NCI-H1436 (cell line): ENCODE results near the gene UMPS.
"Not testable (repeated sequence)": the region's sequence is repeated elsewhere in the genome, so short reads cannot be mapped to it uniquely, and the experiment has no call there.

Experiments used
- DNase-seq: peaks from one replicate; lab custom pipeline; 2025; lab: John Stamatoyannopoulos, UW

UMPS gene

DNA sequence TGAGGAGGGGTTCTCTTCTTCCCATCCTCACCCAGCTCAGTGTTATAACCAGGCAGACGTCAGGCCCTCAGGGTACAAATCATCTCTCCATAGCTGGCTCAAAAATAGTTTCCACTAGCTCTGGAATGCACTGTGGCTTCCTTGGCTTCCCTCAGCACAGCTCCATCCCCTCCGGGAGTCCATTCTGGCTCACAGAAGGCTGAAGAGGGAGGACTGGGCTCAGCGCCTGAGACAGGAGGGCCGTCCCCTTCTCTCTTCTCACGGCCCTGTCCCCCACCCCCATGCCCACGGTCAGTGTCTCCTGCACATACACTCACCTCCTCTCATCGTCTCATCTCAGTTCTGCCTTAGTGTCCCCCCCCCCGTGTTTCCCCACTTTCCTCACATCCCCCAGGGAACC, 50.1 kb downstream of the UMPS start:
- no peak for DNase-seq

DNA sequence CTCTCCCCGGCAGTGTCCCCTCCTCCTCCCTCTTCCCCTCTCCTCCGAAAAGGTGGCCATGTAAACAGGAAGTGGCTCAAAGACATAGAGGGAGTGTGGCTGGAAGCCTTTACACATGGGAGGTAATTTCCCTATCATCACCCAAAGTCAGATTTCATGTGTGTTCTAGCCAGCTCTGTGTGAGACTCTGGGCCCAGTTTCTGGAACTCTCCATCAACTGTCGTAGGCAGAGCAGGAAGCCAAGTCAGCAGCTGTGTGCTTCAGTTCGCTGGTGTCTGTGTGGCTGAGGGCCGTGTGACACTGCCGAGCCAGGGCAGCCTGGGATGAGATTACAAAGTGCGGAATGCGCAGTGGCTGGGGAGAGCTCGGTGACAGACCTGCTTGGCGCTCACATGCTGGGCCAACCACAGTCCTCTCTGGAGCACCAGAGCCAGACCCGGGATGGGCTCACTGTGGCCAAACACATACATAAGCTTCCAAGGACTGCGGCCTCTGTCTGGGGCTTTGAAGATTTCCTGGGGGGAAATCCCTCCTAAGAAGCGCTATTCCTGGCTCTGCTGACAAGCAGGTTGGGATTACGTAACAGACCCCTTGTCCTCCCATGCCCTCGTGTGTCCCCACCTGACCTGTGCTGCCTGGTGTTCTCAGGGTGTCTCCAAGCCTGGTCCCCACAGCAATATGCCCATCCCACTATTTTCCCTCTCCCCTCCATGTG, 50.7 kb downstream of the UMPS start:
- no peak for DNase-seq

DNA sequence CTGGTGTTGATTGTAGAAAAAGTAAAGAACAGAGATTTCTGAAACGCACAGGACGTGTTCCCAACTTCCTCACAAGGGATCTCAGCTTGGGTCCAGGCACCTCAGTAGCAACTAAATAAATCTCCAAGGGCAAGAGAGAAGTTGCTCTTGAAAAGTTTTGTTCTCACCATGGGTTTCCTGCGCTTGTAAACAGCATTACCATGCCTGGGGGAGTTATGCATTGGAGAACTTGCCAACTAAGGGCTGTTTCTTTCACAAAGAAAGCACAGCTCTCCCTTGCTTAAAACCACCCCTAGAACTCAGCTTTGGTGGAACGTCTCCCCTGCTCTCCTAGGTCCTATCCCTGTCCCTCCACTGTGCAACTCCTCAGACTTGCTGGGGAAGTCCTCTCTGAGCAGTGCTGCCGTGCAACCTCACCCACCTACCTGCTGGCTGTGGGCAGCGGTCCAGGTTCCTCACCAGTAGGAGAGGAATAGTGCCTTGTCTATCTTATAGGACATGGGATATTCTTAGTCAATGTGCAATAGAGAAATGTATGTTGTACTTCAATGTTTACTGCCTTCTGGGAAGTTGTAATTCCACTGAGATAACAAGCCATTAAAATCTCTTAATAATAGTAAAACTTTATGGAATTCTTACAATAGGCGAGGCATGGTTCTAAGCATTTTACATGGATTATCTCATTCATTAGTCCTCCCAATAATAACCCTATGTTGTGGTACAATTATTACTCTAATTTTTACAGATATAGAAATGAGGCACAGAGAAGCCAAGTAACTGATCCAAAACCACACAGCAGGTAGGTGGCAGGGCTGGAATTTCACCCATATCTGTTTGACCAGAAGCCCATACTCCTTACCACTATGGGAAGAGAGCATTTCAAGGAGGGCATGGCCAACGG, 51.5 kb downstream of the UMPS start:
- no peak for DNase-seq

DNA sequence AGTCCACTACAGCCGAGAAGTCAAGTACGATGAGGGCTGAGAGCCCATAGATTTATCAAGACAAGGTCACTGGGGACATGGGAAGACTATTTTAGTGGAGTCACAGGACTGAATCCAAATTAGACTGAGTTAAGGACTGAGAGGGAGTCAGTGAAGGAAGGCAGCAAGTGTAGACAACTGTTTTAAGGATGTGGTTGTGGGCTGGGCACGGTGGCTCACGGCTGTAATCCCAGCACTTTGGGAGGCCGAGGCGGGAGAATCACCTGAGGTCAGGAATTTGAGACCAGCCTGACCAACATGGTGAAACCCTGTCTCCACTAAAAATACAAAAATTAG, 52.1 kb downstream of the UMPS start:
- DNase-seq: not testable (repeated sequence)

DNA sequence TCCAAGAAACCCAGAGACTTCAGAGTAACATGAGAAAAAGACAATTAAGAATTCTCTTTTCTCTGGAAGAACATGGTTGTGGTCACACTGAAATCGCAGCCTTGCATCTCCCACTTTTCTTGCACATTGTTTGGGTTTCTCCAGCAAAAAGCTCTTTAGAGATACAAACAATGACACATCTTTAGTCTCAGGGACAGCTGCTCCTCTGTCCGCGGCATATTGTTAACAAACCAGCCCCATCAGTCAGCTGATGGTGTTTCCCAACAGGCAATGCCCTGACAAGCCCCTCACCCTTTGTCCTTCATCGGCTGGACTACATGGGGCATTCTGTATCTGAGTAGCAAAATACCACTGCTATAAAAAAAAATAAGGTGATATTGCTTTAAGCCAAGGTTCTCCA, 53.4 kb downstream of the UMPS start:
- no peak for DNase-seq

DNA sequence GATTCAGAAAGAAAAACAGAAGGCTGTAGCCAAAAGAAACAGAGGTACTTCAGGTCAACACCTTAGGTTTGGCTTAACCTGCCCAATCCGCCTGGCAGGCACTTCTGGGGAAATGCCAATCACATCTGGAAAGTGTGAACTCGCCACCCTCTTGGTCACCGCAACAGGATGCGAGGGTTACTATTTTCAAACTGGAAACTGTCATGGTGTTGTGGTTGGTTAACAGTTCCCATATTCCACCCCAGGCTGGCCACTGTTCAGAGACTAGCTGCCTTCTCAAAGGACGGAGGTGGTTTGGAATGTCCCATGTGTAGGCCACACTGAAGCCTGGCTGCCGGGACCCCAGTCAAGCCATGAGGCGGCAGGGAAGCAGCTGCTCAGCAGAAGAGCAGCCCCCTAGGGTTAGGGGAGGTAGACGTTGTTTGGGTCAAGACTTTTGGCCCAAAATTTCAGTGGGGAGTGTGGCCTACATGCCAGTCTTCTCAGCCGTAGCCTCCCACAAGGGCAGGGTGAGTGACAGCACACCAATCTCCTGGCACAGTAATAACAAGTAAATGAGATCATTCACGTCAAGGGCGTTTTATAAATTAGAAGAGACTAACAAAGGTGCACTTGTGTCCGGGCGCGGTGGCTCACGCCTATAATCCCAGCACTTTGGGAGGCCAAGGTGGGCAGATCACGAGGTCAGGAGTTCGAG, 54.6 kb downstream of the UMPS start:
- DNase-seq: no peak

DNA sequence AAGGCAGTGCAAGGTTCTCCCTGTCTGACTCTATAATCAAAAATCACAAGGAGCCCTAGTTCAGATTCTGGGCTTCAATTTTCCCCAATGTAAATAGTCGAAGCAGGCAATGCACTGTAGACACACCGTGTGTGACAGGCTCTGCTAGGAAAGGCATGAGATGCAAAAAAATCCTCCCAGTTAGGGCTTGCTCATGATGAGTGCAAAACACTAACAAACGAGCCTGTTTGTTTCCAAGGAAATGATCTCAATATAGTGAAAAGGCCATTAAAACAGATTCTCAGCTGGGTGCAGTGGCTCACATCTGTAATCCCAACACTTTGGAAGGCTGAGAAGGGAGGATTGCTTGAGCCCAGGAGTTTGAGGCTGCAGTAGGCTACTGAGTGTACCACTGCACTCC, 55.7 kb downstream of the UMPS start:
- DNase-seq: no peak

DNA sequence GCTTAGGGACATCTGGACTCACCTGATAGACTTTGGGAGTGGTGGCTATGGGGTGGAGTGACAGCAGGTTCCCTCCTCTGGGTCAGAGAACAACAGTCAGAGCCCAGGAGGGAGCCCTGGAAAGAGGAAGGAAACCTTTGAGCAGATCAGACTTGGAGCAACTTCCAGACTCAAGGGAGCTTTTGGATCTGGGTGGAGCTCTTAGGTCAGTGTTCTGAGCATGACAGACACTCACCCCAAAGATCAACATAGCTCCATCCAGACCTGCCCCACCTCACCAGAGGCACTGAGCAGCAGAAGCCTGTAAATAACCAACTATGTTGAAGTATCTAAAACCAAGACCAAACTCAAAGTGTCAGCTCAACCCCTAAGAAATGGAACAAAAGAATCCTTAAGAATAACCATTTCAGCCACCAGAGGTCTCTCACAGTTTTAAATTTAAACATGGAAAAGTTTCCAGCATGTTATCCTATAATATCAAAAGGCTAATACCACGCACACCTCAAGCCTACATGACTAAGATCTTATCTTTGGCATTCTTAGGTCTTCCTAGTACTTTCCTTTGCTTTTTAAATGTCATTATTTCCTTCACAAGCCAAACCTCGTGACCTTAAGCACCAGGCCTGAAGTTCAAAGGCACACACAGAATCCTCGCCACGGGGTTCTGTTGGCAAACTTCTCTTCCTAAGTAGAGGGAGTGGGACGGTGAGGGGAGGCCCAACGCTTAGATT, 56.4 kb downstream of the UMPS start:
- no peak for DNase-seq

DNA sequence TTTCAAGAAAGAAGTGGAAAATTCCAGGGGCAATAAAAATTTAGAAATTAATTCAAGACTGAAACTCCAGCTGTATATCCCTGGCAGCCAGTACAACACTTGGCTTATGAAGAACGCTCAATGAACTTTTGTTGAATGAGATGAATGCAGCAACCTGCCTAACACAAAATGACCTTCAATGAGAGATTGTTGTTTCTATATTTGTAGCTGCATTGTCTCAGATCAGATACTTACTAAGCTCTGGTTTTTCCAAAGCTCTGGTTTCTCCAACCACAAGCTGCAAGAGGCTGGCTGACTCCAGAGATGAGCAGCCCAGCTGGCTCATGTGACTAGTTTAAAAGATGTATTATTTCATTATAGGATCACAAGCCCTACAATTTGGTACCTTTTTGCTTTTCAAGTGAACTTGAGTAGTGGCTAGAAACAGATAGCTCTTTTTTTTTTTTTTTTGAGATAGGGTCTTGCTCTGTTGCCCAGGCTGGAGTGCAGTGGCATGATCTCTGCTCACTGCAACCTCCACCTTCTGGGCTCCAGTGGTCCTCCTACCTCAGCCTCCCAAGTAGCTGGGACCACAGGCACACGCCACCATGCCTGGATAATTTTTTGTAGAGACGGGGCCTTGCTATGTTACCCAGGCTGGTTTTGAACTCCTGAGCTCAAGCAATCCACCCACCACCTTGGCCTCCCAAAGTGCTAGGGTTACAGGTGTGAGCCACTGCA, 57.4 kb downstream of the UMPS start:
- no peak for DNase-seq

DNA sequence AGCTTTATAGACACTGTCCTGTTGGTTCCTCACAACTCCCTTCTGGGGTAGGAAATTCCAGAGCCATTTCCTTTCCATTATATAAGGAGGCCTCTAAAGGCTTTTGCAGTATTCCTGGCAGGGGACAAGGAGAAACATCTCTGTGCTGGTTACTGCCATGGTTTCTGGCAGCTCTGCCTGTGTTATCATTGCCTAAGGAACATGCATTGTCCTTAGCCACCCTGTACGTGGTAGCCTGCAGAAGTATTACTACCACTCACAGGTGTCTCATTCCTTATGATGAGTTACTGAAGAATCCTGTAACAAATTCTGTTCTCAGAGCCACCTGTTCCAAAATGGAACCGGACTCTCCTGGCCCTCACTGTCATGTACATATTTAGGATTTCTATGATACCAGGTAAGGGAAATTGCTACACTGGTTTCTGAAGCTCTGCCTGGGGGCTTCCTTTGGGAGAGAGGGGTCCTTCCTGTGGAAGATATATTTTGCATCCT, 58.0 kb downstream of the UMPS start:
- no peak for DNase-seq

DNA sequence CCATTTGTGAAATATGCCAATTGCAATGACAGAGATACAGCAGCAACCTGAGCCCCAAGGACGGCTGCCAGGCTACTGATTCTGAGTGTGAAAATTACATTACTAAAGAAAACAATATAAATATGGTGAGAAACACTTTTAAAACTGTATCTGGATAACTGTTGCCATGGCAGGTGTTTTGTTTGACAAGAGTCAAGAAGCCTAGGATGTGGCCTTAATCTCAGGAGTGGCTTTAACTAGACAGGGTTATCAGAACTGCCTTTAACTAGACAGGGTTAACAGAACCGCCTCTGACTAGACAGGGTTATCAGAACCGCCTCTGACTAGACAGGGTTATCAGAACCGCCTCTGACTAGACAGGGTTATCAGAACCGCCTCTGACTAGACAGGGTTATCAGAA, 58.9 kb downstream of the UMPS start:
- DNase-seq: not testable (repeated sequence)

DNA sequence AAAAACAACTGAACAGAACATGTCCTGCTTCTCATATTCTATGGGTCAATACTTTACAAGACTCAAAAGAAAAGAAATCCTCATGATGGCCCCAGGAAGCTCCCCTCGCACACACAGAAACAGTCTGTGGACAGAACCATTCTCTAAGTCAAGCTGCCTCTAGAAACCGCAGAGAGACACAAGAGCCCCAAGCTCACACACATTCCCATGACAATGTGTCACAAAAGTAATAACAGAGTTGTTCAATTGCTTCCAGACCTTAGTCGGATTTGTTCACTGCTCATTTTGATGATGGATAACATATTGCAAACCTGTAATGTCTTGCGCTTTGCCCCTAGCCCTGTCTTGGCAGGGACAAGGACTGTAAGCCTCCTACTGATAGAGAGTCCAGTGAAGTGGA, 60.9 kb downstream of the UMPS start:
- DNase-seq: no peak

DNA sequence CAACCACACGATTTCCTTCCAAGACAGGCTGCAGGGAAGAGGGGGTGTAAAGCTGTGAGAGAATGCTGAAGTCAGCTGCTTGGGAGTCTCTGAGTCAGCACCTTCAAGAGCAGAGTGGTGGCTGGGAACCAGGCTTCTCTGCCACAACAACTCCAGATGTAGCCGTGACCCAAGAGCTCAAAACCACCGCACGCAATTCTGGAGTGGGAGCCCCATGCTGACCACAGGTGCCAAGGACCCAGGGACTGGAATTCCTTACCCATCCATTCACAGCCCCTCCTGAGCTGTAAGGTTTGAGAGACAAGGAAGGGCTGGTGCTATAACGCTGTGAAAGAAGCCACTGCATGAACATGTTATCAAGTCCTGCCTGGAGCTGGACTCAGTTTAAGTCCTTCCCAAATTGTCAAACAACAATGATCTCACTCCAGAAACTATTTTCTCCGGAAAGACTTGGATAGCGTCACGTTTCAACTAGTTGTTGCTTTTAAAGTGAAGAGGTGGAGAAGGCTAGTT, 61.4 kb downstream of the UMPS start:
- DNase-seq: no peak

DNA sequence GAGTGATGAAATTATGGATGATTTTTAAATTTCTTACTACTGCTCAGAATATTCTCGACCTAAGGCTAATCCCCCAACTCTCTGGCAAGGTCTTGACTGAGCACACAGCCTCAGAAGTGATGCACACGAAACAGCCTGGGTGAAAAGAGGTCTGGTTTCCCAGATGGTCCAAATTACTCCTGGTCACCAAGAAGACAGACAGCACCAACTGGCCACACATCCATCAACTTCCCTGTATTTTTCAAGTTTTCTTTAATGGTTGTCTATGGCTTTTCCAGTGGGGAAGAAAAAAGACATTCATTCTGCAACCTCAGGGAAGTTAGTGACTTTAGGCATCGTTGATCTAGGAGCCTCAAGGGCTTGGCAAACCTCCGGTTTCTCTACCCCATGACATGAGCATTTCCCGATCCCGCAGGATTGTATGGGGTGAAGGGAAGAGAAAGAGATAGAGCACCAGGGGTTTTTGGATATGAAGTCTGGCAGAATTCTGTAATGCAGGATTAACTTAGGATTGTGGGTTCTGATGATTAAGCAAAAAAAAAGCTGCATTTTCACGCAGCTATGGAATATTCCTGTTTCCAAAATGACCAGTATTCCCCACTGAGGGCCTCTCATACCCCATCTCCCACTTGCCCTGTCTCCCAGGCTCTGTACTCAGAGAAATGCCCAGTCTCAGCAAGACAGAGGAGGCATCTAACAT, 62.2 kb downstream of the UMPS start:
- DNase-seq: no peak

DNA sequence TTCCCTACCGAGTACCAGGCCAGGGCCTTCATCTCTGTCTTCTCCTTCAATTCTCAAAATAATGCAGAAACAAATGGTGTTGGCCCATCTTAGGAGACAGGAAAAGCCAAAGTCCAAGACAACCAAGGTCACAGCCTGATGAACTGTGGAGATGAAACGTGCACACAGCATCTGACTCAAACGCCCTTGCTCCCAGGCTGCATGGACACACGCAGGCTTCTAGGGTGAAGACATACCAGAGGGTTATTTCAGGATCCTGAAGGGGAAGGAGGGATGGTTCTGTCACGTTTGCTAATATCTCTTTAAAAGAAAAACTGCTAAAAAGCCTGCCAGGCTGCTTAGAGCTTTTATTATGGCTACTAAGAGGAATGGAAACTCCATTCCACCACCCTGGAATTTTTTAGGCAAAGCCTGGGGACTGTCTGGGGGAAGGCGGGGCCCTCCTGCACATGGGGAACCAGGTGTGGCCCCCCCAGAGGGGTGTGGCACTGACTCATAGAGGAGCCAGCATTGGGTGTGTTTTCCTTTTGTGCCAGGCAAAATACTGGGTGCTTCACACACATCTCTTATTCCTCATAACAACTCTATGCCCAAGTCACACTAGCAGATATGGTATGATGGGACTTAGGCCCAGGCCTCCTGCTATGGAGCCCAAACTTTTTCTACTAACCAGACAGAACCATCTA, 62.9 kb downstream of the UMPS start:
- no peak for DNase-seq

DNA sequence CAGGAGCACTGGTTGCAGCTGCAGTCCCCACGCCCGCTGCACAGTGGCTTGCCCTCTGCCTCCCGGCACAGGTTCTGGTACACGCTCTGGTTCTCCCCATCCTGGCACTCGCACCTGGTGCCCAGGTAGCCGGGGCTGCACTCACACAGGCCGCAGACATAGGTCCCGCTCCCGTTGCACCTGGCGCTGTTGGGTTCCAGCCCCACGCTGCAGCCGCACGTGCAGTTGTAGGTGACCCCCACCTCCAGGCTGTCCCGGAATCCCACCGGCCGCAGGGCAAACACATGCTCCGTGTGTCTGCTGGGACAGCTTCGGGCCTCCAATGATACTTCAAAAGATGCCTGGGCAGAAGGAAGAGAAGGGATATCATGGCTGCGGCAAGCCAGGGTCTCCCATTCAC, 66.2 kb downstream of the UMPS start:
- DNase-seq: no peak

DNA sequence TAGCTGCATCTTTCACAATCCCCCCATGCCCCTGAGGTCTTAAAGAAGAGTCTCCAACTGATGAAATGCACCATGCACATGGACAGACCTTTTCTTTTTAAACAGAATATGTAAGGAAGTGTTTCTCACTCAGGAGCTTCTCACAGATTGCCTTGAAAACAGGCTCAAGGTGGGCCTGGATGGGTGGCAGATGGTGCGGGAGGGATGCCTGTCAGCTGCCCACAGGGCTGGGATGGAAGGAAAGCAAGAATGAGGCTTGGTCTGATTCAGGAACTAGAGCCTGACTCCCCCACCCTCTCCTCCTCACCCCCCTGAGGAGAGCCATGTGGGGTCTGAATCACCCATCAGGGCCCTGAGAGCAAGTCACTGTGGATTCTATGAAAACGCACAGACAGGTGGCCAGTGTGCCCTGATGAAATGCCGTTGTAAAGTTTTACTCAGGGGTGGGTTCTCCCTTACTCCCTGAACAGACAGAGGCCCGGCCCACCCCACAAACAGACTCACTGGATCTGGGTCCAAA, 67.2 kb downstream of the UMPS start:
- no peak for DNase-seq
